Nephron (organoid): ENCODE measurements around the gene TSNAX.

Source experiments
- H3K27ac Mint-ChIP-seq, 3 experiments: 2 replicates each; pipeline ENCODE4 v1.8.0; 2020; ENCODE audit warnings: mixed read lengths in 3 of 3, mild to moderate bottlenecking in 2 of 3, moderate library complexity in 1 of 3
- H3K27me3 Mint-ChIP-seq: 2 replicates; pipeline ENCODE4 v1.8.0; 2021; ENCODE audit warnings: low read depth, mild to moderate bottlenecking, moderate library complexity, mixed read lengths
- H3K36me3 Mint-ChIP-seq: 2 replicates; pipeline ENCODE4 v1.8.0; 2020; ENCODE audit warnings: low read depth, mixed read lengths
- H3K4me1 Mint-ChIP-seq: 2 replicates; pipeline ENCODE4 v1.8.0; 2020; ENCODE audit warnings: mixed read lengths
- H3K4me3 Mint-ChIP-seq, 3 experiments: 2 replicates each; pipeline ENCODE4 v1.8.0; 2020; ENCODE audit warnings: mild to moderate bottlenecking in 3 of 3, mixed read lengths in 3 of 3, moderate library complexity in 2 of 3
- H3K9me3 Mint-ChIP-seq: 2 replicates; pipeline ENCODE4 v1.8.0; 2020; ENCODE audit warnings: mixed read lengths
- CTCF ChIP-seq, 3 experiments: fragments of 200-600 bp; sonication (generic); IDR thresholded peaks; one replicate each; pipeline ENCODE4 v1.5.0; 2021; ENCODE audit warnings: antibody characterized with exemption in 3 of 3; ENCODE audit not compliant: unreplicated experiment in 3 of 3

Gene TSNAX

GRCh38 chr1:231557898-231558707, 29.6 kb downstream of the TSNAX start:
- Mint-ChIP-seq H3K4me3 (no peak overlapping the region), H3K4me1 (peaks cover 3% of the 10 kb centered on the region), H3K27ac (no peak overlapping the region), H3K36me3 (peaks cover 31% of the 10 kb centered on the region), H3K27me3 (no peaks in the 10 kb centered on the region), H3K9me3 (no peaks in the 10 kb centered on the region)
- TF ChIP-seq CTCF (IDR thresholded peaks at IDR 0.05; ENCODE audit: unreplicated experiment in 3 of 3), result no peak

GRCh38 chr1:231558708-231559185, 30.3 kb downstream of the TSNAX start:
- Mint-ChIP-seq H3K36me3 (peaks cover 38% of the 10 kb centered on the region), H3K4me1 (peaks cover 3% of the 10 kb centered on the region), H3K27ac (no peak overlapping the region), H3K4me3 (no peak overlapping the region), H3K9me3 (no peaks in the 10 kb centered on the region), H3K27me3 (no peaks in the 10 kb centered on the region)
- TF ChIP-seq CTCF (IDR thresholded peaks at IDR 0.05; ENCODE audit: unreplicated experiment in 3 of 3), result no peak

- H3K4me3 Mint-ChIP-seq, result no peak overlapping the region
- peaks cover 30% of the 10 kb centered on the region for H3K36me3 Mint-ChIP-seq
- H3K4me1 Mint-ChIP-seq, result peaks cover 3% of the 10 kb centered on the region
- TF ChIP-seq CTCF (IDR thresholded peaks at IDR 0.05; ENCODE audit: unreplicated experiment in 3 of 3), result no peak
- no peaks in the 10 kb centered on the region for H3K27me3 Mint-ChIP-seq
- H3K27ac Mint-ChIP-seq, result no peak overlapping the region
- no peaks in the 10 kb centered on the region for H3K9me3 Mint-ChIP-seq
Measured at GRCh38 chr1:231561647-231562383, 33.3 kb downstream of the TSNAX start.

GRCh38 chr1:231563247-231563646, 34.8 kb downstream of the TSNAX start:
- Mint-ChIP-seq H3K27ac (no peak overlapping the region), H3K27me3 (no peaks in the 10 kb centered on the region), H3K4me3 (no peak overlapping the region), H3K9me3 (no peaks in the 10 kb centered on the region), H3K36me3 (peaks cover 43% of the 10 kb centered on the region), H3K4me1 (peaks cover 3% of the 10 kb centered on the region)
- TF ChIP-seq CTCF (IDR thresholded peaks at IDR 0.05; ENCODE audit: unreplicated experiment in 3 of 3), result no peak

GRCh38 chr1:231564373-231564772, 35.9 kb downstream of the TSNAX start:
- H3K36me3 Mint-ChIP-seq, result peaks cover 48% of the 10 kb centered on the region
- no peaks in the 10 kb centered on the region for H3K9me3 Mint-ChIP-seq
- H3K27me3 Mint-ChIP-seq, result no peaks in the 10 kb centered on the region
- no peaks in the 10 kb centered on the region for H3K4me1 Mint-ChIP-seq
- no peak overlapping the region for H3K4me3 Mint-ChIP-seq
- no peak for TF ChIP-seq CTCF (IDR thresholded peaks at IDR 0.05; ENCODE audit: unreplicated experiment in 3 of 3)
- H3K27ac Mint-ChIP-seq, result no peak overlapping the region
